COR-L47 (cell line): Measurements from ENCODE around the gene SERPINB1.

ENCODE experiments used
- DNase-seq: peaks from one replicate; lab custom pipeline; 2025; lab: John Stamatoyannopoulos, UW

SERPINB1 gene

GRCh38 chr6:2793534-2794151, 48.0 kb downstream of the SERPINB1 start:
- DNase-seq, result peak; percentile 52

DNA sequence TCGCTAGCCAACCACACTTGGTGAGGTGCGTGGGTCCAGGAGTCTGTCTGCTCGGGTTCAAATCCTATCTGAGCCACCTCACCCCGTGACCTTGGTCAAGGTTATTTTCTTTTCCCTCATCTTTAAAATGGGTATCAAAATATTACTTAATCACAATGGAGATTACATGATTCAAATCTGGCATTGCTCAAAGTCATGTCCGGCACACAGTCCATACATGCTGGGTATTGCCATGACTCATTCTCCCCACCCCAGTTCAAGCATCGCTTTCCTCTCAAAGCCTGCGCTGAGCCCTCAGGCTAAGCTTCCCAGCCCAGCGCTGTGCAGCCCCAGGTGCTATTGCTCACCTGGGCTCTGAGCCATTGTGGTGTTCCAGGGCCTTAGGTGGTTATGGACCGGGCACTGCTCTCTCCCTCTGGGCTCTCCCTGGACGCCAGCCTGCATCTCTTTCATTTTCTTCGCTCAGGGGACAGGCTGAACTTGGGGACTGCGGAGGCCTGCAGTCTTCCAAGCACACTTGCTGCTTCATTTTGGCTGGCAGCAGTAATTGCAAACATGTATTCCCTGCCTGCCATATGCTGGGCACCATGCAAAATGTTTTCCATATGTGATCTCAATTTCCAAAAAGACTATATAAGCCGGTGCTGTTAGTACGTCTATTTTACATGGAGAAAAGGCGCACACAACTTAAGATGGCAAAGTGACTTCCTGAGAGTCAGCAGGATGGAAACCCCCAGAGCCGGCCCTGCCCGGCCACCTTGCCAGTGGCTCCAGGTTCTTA, 49.1 kb downstream of the SERPINB1 start:
- no peak for DNase-seq

DNA sequence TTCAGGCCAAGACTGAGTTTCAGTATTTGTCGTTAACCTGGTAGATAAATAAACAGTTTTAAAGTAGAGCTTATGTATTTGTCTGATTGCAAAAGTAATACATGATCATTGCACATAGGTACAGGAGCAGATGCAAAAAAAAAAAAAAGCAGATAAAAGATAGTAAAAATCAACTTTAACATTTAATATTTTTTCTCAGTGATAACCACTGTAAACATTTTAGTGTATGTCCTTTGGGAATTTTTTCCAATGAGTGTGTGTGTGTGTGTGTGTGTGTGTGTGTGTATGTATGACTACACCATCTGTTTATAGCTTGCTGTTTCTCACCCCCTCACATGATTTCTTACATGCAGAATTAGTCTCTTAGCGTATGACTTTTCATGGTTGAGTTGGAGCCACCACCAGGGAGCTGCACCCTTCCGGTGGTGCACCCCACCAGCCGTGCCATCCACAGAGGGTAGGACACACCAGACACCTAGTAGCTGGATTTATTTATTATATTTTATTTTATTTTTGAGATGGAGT, 50.2 kb downstream of the SERPINB1 start:
- no peak for DNase-seq

- DNase-seq, result peak; percentile 7
Measured at GRCh38 chr6:2790588-2791449, 50.8 kb downstream of the SERPINB1 start.

- no peak for DNase-seq
Measured at GRCh38 chr6:2786269-2786668, 55.4 kb downstream of the SERPINB1 start.

DNA sequence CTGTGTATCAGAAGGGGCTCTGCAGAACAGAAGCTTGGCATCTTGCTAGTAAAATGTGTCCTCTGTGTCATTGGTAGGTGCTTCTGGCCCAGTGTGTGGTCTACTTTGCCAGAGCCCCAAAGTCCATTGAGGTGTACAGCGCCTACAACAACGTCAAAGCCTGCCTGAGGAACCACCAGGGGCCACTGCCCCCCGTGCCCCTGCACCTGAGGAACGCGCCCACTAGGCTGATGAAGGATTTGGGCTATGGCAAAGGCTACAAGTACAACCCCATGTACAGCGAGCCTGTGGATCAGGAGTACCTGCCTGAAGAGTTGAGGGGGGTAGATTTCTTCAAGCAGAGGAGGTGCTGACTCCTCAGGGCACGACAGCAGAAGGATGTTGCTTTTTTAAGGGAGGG, 56.7 kb downstream of the SERPINB1 start:
- no peak for DNase-seq

- DNase-seq, result no peak
Measured at GRCh38 chr6:2784061-2784460, 57.6 kb downstream of the SERPINB1 start.

DNA sequence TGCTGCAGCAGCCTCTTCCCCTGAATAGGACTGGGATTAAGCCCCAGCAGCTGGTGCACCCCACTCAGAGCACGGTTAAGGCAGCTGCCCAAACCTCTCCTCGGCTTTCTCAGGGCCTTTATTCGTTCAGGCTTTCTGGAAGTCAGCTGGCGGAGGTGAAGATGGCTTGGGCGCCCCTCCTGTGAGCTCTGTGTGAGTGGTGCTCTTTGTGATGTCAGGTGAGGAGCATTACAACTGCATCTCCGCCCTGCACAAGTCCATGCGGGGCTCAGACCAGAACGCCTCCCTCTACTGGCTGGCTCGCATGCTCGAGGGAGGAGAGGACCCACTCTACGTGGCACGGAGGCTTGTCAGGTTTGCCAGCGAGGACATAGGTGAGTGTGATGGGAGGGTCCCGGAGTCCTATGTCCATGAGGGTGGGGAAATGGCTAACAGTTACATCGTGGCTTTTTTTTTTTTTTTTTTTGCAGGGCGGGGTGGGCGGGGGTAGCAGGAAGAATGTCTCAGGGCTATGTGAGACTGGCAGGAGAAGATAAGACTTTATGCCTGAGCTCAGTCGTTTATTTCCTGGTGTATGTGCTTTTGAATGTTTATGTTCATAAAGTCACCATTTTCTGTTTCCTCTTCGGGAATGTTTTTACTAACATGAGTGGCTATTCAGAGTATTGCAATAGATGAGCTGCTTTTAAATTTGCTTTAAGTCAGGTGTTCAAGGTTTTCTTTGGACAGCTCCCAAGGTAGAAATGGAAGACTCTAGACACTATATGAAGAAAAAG, 58.3 kb downstream of the SERPINB1 start:
- DNase-seq, result no peak

- DNase-seq, result no peak
Measured at GRCh38 chr6:2782825-2783187, 58.9 kb downstream of the SERPINB1 start.

GRCh38 chr6:2782356-2782708, 59.3 kb downstream of the SERPINB1 start:
- no peak for DNase-seq
